CD8-positive, alpha-beta memory T cell (primary cell): Measurements from ENCODE around the gene SUGT1. TPM values are rescaled to one million over a fixed set of nuclear protein-coding genes. Genes with fewer than 3 reads are reported as not detected.

Source experiments
- polyA plus RNA-seq: library from polyadenylated mRNA; unstranded; fragments of 300-500 nt; fragmentation: Illumina TruSeq; gene quantifications from one replicate; pipeline ENCODE4 v1.2.3, GENCODE V29; 2021
- total RNA-seq, 2 experiments: library from RNA; stranded (reverse); gene quantifications; one replicate each; pipeline ENCODE4 v1.2.3, GENCODE V29; 2021

SUGT1 gene
- total and polyA plus RNA-seq, 3 experiments from 2014 or later = 54.8 to 71.1 (median 66.7) TPM

Other genes with a start within 250 kb of the SUGT1 start
- under 1 TPM; 0.20 to 0.26 TPM for gene THSD1, start 246.7 kb upstream of the SUGT1 start, total RNA-seq
- not detected for gene THSD1, start 246.7 kb upstream of the SUGT1 start, polyA plus RNA-seq
- gene VPS36, start 202.2 kb upstream of the SUGT1 start, total RNA-seq = 10 to 100 TPM; 33.8 to 34.9 TPM
- 47.1 TPM for gene VPS36, start 202.2 kb upstream of the SUGT1 start, polyA plus RNA-seq
- 10 to 100 TPM; 31.1 to 36.1 TPM for gene CKAP2, start 197.4 kb upstream of the SUGT1 start, total RNA-seq
- gene CKAP2, start 197.4 kb upstream of the SUGT1 start, polyA plus RNA-seq = 12.2 TPM
- 10 to 100 TPM in 1 of 2 experiments, 1 to 10 TPM in 1; 9.3 to 11.1 TPM for gene HNRNPA1L2, start 10.4 kb upstream of the SUGT1 start, total RNA-seq
- gene HNRNPA1L2, start 10.4 kb upstream of the SUGT1 start, polyA plus RNA-seq = 10.1 TPM
- gene CNMD, start 87.0 kb downstream of the SUGT1 start, total RNA-seq = not detected
- gene CNMD, start 87.0 kb downstream of the SUGT1 start, polyA plus RNA-seq = not detected
- not detected for gene PCDH8, start 195.8 kb downstream of the SUGT1 start, total RNA-seq
- not detected for gene PCDH8, start 195.8 kb downstream of the SUGT1 start, polyA plus RNA-seq